ENCODE data around the gene MATN1. TPM values are rescaled to one million over a fixed set of nuclear protein-coding genes. Genes with fewer than 3 reads are reported as not detected.

The MATN1 gene
- polyA plus RNA-seq, 3 donors = 0.07 TPM; not detected in 2

DNA sequence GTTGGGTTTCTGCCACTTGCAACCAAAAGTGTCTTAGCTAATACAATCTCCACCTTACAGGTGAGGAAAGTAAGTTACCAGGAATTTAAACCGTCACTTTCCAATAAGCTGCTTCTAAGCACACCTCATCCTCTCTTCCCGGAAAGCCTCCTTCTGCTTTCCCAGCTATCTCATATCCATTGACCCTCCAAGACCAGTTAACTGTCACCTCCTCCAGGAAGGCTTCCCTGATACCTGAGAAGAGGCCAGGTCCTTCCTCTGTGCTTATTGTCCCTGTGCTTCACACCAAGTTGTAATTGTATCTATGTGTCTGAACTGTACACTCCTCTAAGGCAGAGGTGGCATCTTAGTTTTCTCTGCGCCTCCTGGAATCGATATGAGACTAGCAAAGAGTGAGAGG lies 11.2 kb upstream of the MATN1 start:
- Mint-ChIP-seq H3K4me1 (peaks cover 40% of the 10 kb centered on the region), H3K4me3 (no peak overlapping the region), H3K27me3 (ENCODE audit: low read depth in 3 of 3) (peaks cover 0 to 2% (median 1%) of the 10 kb centered on the region in 3 donors), H3K36me3 (peaks cover 74 to 78% of the 10 kb centered on the region in 2 donors), H3K9me3 (peaks cover 0 to 3% (median 0%) of the 10 kb centered on the region in 7 donors), H3K27ac (peak overlapping the region in 5 of 7 donors; percentile 31 to 81 (median 53))
- Histone ChIP-seq H3K4me3 (replicated peaks in 1 of 3; ENCODE audit: low read depth in 2 of 3, low read length in 3 of 3) (no peak overlapping the region), H3K4me1 (ENCODE audit: control insufficient read depth in 1 of 2, insufficient read depth in 2 of 2, low read length in 2 of 2) (peaks cover 8 to 19% of the 10 kb centered on the region in 2 donors), H3K4me2 (replicated peaks; ENCODE audit: extremely low read depth, low read length, poor library complexity, severe bottlenecking) (no peak overlapping the region), H4K20me1 (ENCODE audit: insufficient read depth, low read length) (peaks cover 99% of the 10 kb centered on the region), H3K27ac (ENCODE audit: low read depth in 1 of 2, low read length in 2 of 2) (no peak overlapping the region), H3K9ac (ENCODE audit: insufficient read depth, low read length, poor library complexity, severe bottlenecking) (no peak overlapping the region), H3K36me3 (replicated peaks in 1 of 2; ENCODE audit: control insufficient read depth in 1 of 2, insufficient read depth in 2 of 2, low read length in 2 of 2) (peaks cover 73 to 74% of the 10 kb centered on the region in 2 donors), H3K9me3 (replicated peaks in 1 of 2; ENCODE audit: control insufficient read depth in 1 of 2, insufficient read depth in 1 of 2, low read length in 2 of 2) (no peaks in the 10 kb centered on the region), H3K27me3 (ENCODE audit: control insufficient read depth in 2 of 2, insufficient read depth in 2 of 2, low read length in 2 of 2) (no peaks in the 10 kb centered on the region), H2AFZ (ENCODE audit: insufficient read depth, low read depth, low read length, poor library complexity, severe bottlenecking) (no peak overlapping the region), H3K79me2 (ENCODE audit: insufficient read depth, low read length) (peaks cover 46% of the 10 kb centered on the region)
- intact Hi-C loops (cut with micrococcal nuclease) = no loop called here
- no peak for DNase-seq
- TF ChIP-seq, protein P1, sequence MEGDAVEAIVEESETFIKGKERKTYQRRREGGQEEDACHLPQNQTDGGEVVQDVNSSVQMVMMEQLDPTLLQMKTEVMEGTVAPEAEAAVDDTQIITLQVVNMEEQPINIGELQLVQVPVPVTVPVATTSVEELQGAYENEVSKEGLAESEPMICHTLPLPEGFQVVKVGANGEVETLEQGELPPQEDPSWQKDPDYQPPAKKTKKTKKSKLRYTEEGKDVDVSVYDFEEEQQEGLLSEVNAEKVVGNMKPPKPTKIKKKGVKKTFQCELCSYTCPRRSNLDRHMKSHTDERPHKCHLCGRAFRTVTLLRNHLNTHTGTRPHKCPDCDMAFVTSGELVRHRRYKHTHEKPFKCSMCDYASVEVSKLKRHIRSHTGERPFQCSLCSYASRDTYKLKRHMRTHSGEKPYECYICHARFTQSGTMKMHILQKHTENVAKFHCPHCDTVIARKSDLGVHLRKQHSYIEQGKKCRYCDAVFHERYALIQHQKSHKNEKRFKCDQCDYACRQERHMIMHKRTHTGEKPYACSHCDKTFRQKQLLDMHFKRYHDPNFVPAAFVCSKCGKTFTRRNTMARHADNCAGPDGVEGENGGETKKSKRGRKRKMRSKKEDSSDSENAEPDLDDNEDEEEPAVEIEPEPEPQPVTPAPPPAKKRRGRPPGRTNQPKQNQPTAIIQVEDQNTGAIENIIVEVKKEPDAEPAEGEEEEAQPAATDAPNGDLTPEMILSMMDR (IDR thresholded peaks at IDR 0.05) = no peak
- 100% methylated on average over 2 of the region's 4 CpGs for WGBS (ENCODE audit: insufficient coverage)

DNA sequence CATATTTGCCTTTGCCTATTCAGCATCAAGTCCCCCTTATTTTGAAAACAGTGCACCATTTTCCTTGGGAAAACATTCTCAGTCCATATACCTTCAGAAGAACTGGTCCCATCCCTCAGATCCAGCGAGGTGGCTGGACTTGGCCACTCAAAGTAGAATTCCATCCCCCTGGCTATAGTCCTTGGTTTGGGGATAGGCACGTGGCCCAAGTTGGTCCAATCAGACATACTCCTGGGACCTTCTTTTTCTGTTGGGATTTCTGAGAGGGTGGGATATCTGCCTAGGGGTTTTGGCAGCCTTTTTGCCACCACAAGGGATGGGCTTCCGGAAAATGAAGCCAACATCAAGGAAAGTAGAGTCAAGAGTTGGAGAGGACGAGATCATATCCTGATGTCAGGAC lies 10.7 kb upstream of the MATN1 start:
- Histone ChIP-seq H3K27me3 (ENCODE audit: control insufficient read depth in 2 of 2, insufficient read depth in 2 of 2, low read length in 2 of 2) (no peaks in the 10 kb centered on the region), H3K27ac (ENCODE audit: low read depth in 1 of 2, low read length in 2 of 2) (no peak overlapping the region), H3K36me3 (replicated peaks in 1 of 2; ENCODE audit: control insufficient read depth in 1 of 2, insufficient read depth in 2 of 2, low read length in 2 of 2) (peaks cover 68 to 69% of the 10 kb centered on the region in 2 donors), H3K4me2 (replicated peaks; ENCODE audit: extremely low read depth, low read length, poor library complexity, severe bottlenecking) (no peak overlapping the region), H2AFZ (ENCODE audit: insufficient read depth, low read depth, low read length, poor library complexity, severe bottlenecking) (no peak overlapping the region), H4K20me1 (ENCODE audit: insufficient read depth, low read length) (peaks cover 96% of the 10 kb centered on the region), H3K9me3 (replicated peaks in 1 of 2; ENCODE audit: control insufficient read depth in 1 of 2, insufficient read depth in 1 of 2, low read length in 2 of 2) (no peaks in the 10 kb centered on the region), H3K4me1 (ENCODE audit: control insufficient read depth in 1 of 2, insufficient read depth in 2 of 2, low read length in 2 of 2) (peaks cover 8 to 19% of the 10 kb centered on the region in 2 donors), H3K4me3 (replicated peaks in 1 of 3; ENCODE audit: low read depth in 2 of 3, low read length in 3 of 3) (no peak overlapping the region), H3K9ac (ENCODE audit: insufficient read depth, low read length, poor library complexity, severe bottlenecking) (no peak overlapping the region), H3K79me2 (ENCODE audit: insufficient read depth, low read length) (peaks cover 41% of the 10 kb centered on the region)
- WGBS (ENCODE audit: insufficient coverage) = 94% methylated on average over 2 of the region's 4 CpGs
- Mint-ChIP-seq H3K27ac (peak overlapping the region in 6 of 7 donors; percentile 8 to 81 (median 68)), H3K9me3 (peaks cover 0 to 3% (median 0%) of the 10 kb centered on the region in 7 donors), H3K4me1 (peaks cover 37% of the 10 kb centered on the region), H3K27me3 (ENCODE audit: low read depth in 3 of 3) (peaks cover 0 to 2% (median 1%) of the 10 kb centered on the region in 3 donors), H3K36me3 (peaks cover 69 to 73% of the 10 kb centered on the region in 2 donors), H3K4me3 (no peak overlapping the region)
- TF ChIP-seq, protein P1 (IDR thresholded peaks at IDR 0.05) = no peak
- intact Hi-C loops (cut with micrococcal nuclease) = no loop called here
- DNase-seq = no peak

All from CD14-positive monocyte (primary cell).